NCI-H526 (cell line): ENCODE measurements around the gene TMEM91.
"Not testable (repeated sequence)": the region's sequence is repeated elsewhere in the genome, so short reads cannot be mapped to it uniquely, and the experiment has no call there.

Experiments
- DNase-seq, 2 experiments: peaks; one replicate each; lab custom pipeline; 2025; lab: John Stamatoyannopoulos, UW

The TMEM91 gene

GRCh38 chr19:41377977-41378709, 1.8 kb downstream of the TMEM91 start:
- peak in 1 of 2 experiments; percentile 22 for DNase-seq

GRCh38 chr19:41381536-41381935, 5.2 kb downstream of the TMEM91 start:
- not testable (repeated sequence) for DNase-seq

GRCh38 chr19:41384351-41384750, 8.0 kb downstream of the TMEM91 start:
- no peak for DNase-seq

- DNase-seq, result no peak
Measured at GRCh38 chr19:41386442-41386841, 10.1 kb downstream of the TMEM91 start.

- DNase-seq, result no peak
Measured at GRCh38 chr19:41391618-41392017, 15.3 kb downstream of the TMEM91 start.

GRCh38 chr19:41392775-41393174, 16.4 kb downstream of the TMEM91 start:
- DNase-seq, result no peak

GRCh38 chr19:41395355-41395754, 19.0 kb downstream of the TMEM91 start:
- no peak for DNase-seq

- DNase-seq, result peak; percentile 99 to 100
Measured at GRCh38 chr19:41397086-41398049, 21.0 kb downstream of the TMEM91 start, which contains the start of the genes BCKDHA and EXOSC5. Gene BCKDHA, plus strand, starts transcription at chr19:41397818. Its CDS starts 10 bp downstream, at chr19:41397828. Gene EXOSC5, minus strand, starts transcription at chr19:41397359. Its CDS starts 31 bp downstream, at chr19:41397328.

GRCh38 chr19:41398050-41398418, 21.7 kb downstream of the TMEM91 start:
- peak in 1 of 2 experiments; percentile 26 for DNase-seq

- DNase-seq, result no peak
Measured at GRCh38 chr19:41398598-41398997, 22.3 kb downstream of the TMEM91 start.

- DNase-seq, result no peak
Measured at GRCh38 chr19:41399091-41399490, 22.8 kb downstream of the TMEM91 start.

GRCh38 chr19:41399525-41399924, 23.2 kb downstream of the TMEM91 start:
- DNase-seq, result no peak

- DNase-seq, result no peak
Measured at GRCh38 chr19:41401483-41401882, 25.1 kb downstream of the TMEM91 start.

- no peak for DNase-seq
Measured at GRCh38 chr19:41402010-41402409, 25.7 kb downstream of the TMEM91 start.

GRCh38 chr19:41403181-41403970, 27.0 kb downstream of the TMEM91 start:
- no peak for DNase-seq

- no peak for DNase-seq
Measured at GRCh38 chr19:41405776-41406175, 29.4 kb downstream of the TMEM91 start.

GRCh38 chr19:41407271-41407670, 30.9 kb downstream of the TMEM91 start:
- DNase-seq, result peak in 1 of 2 experiments; percentile 22

GRCh38 chr19:41408256-41408655, 31.9 kb downstream of the TMEM91 start:
- no peak for DNase-seq

GRCh38 chr19:41408846-41409245, 32.5 kb downstream of the TMEM91 start:
- not testable (repeated sequence) for DNase-seq

GRCh38 chr19:41409288-41409687, 33.0 kb downstream of the TMEM91 start:
- no peak for DNase-seq

GRCh38 chr19:41410336-41411054, 34.2 kb downstream of the TMEM91 start:
- no peak for DNase-seq
